HG02610 (cell line): ENCODE measurements around the gene CLEC4G.
A peak's percentile ranks its signal among the peaks of the same experiment; 100 is the strongest.

Experiments
- ATAC-seq: cut with Tn5 transposase; IDR thresholded peaks from one replicate; pipeline ENCODE4 v1.9.1; 2021; ENCODE audit warnings: mild to moderate bottlenecking, moderate library complexity; ENCODE audit not compliant: unreplicated experiment

Gene CLEC4G

DNA sequence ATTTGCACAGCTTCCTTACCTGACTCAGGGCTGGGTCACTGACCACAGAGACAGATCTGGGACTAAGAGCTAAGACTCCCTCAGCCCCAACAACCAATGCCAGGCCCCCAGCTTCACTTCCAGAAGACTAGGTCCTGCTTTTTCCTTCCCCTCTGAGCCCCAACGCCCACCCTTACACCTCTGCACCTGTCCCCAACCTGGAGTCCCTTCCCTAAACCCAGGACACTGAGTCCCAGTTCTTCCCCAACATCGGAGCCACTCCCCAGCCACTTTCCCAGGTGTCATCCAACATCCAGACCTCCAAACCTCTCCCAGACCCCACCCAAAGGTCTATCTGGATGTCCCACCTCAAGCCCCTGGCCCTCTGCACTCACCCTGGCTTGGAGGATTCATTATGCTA is 32.9 kb downstream of the CLEC4G start:
- no peak for ATAC-seq

DNA sequence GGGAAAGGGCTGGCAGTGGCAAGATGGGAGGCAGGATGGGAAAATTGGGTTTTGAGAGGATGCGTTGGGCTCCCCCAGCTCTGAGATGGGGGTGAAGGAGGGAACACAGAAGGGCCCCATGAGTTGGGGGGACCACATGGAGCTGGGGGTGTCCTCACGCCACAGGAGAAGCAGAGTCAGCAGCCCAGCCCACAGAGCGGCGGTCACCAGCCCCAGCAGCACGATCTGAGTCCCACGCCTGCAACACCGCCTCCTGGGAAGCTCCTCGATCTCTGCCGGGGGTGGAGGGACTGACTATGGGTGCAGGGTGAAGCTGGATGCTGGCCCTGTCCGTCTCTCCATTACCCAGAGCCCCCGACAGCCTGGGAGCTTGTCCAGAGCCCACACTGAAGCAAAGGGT is 33.3 kb downstream of the CLEC4G start:
- no peak for ATAC-seq

DNA sequence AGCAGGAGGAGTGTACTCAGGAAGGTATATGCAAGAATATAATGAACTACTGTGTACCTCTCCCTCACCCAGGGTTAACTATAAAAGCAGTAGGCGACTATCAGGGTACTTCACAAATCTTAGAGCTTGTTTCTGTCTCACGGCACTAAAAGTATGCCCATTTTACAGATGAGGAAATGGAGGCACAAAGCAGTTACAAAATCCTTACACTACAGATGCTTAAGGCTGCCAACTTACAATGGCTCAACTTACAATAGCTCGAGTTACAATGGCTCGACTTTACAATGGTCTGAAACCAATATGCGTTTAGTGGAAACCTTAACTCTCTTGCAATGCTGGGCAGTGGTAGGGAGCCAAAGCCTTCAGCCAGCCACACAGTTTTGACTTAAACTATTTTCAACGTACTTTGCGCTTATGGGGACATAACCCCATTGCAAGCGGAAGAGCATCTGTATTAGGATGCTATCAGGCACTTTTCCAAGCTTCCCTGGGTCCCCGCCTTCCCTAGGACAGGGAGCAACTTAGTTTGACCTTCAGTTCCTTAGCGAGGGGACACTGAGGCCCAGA is 34.1 kb downstream of the CLEC4G start:
- ATAC-seq: no peak

DNA sequence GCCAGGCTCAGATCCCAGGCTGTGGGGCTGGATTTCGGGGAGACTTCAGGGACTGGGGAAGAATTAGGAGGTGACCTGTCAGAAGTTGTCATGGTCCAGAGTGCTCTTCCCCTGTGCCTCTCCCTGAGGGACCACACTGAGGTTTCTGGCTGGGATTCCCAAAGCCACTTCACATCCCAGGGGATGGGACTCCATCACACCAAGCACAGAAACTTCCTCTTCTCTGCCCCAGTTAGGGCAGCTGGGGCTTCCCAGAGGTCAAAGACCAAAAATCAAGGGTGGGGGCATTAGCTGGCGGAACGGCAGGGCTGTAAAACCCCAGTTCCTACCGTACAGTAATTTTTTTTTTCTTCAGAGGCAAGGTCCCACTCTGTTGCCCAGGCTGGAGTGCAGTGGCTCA is 37.4 kb downstream of the CLEC4G start:
- no peak for ATAC-seq

DNA sequence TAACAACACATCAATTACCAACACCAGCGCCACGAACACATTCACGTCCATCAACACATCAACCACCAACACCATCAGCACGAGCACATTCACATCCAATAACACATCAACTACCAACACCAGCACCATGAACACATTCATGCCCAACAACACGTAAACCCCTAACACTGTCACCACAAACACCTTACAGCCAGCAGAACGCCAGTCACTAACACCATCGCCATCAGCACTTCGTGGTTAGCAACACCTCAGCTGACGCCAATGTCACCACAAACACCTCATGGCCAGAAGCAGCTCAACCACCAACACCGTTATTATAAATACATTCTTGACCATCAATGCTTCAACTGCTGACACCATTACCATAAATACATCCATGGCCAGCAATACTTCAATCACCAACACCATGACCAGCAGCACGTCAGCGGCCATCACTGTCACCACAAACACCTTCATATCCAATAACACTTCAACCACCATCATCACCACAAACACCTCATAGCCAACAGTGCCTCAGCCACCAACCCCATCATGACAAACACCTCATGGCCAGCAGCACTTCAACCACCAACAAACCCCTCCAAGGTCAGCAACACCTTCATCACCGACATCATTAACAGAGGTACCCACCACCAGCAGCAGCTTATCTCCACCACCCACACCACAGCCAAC is 39.4 kb downstream of the CLEC4G start:
- no peak for ATAC-seq

DNA sequence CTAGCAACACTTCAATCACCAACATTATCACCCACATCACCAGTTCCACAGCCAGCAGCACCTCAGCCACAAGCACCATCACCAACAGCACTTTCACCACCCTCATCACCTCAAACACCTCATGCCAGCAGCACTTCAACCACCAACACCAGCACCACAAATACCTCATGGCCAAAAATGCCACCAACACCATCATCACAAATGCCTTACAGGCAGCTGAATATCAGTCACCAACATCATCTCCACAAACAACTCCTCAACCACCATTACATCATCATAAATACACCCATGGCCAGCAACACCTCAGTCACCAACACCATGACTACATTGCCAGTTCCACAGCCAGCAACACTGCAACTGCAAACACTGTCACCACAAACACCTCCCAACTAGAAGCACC is 40.4 kb downstream of the CLEC4G start:
- ATAC-seq: no peak

DNA sequence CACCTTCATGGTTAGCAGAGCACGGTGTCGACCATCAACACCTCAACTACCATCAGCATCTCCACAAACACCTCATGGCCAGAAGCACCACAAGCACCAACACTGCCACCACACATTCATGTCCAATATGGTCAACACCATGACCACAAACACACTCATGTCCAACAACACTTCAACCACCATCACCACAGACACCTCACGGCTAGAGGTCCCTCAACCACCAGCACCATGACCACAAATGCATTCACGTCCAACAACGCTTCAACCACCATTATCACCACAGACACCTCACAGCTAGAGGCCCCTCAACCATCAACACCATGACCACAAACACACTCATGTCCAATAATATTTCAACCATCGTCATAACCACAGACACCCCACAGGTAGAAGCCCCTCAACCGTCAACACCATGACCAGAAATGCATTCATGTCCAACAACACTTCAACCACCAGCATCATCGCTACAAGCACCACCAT is 41.1 kb downstream of the CLEC4G start:
- ATAC-seq: no peak

DNA sequence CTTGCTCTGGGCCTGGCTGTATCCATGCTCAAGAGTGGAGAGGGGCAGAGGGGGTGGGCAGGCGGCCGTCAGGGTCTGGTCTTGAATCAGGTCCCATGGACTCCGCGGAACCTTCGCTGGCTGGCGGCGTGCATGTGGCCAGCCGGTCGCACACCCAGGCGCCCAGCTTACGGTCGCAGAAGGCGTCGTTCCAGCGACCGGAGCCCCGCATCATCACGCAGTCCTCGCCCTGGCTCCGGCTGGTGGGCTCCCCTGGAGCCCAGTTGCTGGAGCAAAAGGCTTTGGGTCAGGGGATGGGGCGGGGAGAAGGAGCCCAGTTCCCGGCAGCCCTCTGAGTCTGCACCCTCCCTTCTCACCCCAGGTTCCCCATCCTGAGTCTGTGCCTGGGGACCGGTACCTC is 42.7 kb downstream of the CLEC4G start:
- ATAC-seq: no peak

DNA sequence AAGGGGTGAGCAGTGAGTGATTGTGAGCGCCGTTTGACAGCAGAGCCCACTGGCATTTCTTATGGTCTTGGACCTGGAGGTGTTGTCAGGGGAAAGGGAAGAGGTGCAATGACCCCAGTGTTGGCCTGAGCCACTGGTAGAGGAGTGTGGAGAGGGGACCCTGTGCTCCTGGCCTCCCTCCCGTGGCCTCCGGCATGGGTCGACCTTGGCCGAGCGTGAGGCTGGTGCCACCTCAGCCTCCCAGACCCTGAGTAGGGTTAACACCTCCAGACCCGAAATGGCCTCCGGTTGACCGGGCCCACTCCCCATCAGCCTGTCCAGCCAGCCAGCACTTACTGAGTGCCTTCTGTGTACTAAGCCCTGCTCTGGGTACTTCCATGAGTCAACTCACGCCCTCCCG is 44.7 kb downstream of the CLEC4G start:
- ATAC-seq: no peak

DNA sequence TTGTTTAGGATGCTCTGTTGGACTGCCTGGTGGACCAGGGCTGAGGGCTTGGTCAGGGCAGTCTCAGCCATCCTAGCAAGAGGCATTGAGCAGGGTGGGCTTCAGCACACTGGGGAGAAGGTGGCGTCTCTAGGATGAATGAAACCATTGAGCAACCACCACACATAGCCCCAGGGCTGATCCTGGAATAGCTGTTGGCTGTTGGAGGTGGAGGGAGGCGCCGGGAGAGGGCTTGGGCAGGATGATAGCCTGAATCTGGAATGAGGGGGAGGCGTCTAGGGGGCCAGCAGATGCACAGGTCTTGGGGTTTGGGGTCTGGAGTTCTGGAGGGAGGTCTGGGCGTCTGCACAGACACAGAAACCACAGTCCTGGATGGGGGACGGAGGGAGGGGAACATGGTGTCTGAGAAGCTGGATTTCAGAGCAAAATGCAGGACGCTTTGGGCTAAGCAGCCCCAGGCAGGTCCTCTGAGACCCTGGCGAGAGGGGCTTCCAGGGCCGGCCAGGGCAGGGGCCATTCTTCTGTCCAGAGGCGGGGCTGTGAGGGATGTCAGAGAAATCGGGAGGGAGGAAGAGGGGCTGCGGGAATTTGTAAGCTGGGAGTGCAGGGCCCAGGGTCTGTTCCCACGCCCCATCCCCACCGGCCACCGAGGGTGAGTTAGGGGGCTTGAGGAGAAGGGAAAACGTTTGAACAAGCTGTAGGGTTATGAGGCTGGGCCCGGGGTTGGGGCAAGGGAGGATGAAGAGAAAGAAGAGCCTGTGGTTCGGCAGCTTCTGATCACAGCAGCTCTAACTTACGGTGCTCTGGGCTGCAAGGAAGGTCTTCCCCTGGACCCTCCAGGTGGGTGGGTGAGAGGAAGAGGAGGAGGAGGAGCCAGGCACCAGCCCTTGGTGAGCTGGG is 46.1 kb downstream of the CLEC4G start:
- no peak for ATAC-seq

DNA sequence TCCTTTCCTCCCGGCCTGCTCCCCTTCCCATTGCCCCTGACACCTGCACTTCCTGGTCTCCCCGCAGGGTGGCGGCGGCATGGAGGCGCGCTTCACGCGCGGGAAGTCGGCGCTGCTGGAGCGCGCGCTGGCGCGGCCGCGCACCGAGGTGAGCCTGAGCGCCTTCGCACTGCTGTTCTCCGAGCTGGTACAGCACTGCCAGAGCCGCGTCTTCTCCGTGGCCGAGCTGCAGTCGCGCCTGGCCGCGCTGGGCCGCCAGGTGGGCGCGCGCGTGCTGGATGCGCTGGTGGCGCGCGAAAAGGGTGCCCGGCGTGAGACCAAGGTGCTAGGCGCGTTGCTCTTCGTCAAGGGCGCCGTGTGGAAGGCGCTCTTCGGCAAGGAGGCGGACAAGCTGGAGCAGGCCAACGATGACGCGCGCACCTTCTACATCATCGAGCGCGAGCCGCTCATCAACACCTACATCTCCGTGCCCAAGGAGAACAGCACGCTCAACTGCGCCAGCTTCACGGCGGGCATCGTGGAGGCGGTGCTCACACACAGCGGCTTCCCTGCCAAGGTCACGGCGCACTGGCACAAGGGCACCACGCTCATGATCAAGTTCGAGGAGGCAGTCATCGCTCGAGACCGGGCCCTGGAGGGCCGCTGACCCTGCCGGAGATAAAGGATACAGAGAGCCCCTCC is 49.6 kb downstream of the CLEC4G start:
- no peak for ATAC-seq

DNA sequence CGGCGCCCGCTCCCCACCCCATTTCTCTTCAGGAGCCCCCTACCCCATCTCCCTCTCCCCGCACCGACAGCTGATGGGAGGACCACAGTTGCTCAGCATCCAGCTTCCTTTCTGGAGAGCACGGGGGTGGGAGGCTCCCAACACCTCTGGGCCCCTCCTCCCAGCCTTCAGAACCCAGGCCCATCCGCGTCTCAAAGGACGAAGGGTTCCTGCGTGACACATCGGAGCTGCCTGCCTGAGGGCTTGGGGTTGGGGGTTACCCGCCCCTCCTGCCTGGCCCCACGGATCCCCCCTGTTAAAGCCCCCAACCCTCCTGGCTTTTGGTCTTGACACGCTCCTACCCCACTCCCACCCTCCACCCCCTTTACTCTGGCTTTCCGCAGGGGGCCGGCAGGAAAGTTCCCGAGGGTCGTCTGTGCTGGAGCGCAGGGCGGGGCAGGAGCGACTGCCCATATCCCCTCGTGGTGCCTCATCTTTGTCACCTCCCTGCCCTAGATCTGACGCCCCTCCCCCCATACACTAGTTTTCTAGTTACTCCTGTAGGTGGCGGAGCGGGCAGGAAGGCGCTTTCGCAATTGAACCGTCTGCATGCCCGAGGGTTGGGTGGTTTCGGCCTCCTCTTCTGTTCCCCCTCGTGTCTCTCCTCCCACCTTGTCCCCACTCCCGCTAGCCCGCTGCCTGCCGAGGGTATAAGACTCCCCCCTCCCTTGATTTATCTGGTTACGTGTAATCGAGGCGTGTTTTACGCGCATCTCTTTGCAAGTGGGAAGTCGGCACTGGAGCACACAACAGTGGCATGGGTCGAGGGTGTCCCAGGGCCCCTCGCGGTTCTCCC is 50.4 kb downstream of the CLEC4G start:
- ATAC-seq: no peak

DNA sequence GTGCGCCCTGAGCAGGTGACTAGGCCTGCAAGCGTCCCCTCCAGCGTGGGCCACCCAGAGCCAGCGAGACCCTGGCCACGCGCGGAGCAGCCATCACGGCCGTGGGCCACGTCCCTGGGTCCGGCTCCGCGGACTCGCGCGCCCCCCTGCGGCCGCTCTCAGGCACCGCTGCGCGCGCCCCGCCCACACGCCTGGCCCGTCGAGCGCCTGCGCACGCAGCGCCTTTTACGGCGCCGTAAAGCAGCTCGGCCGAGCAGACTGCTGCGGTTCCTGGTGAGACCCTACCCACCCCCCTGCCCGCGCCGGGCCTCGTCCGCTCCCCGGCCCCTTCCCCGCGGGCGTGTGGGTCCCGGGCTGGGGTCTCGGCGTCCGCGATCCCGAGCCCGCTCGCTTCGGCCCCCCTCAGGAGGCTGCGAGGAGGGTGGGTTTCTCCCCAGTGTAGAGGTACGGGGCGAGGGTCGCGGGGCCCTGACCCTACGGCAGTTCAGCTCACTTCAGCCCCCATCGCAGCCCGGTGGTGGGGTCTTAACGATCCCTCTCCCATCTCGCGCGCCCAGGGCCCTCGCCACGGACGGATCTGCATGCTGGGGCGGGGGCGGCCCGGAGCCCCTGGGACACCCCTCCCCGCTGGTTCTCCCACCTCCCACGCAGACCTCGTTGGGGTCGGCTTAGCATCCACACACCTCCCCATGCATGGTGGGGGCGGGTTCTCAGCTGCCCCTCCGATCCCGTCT is 51.1 kb downstream of the CLEC4G start, which contains the start of gene TRAPPC5:
TRAPPC5 (plus strand) TSS at position 228 of the 734 bp plus-strand sequence. CDS start 1,421 bp downstream, outside the sequence.
- ATAC-seq: peak; percentile 47

DNA sequence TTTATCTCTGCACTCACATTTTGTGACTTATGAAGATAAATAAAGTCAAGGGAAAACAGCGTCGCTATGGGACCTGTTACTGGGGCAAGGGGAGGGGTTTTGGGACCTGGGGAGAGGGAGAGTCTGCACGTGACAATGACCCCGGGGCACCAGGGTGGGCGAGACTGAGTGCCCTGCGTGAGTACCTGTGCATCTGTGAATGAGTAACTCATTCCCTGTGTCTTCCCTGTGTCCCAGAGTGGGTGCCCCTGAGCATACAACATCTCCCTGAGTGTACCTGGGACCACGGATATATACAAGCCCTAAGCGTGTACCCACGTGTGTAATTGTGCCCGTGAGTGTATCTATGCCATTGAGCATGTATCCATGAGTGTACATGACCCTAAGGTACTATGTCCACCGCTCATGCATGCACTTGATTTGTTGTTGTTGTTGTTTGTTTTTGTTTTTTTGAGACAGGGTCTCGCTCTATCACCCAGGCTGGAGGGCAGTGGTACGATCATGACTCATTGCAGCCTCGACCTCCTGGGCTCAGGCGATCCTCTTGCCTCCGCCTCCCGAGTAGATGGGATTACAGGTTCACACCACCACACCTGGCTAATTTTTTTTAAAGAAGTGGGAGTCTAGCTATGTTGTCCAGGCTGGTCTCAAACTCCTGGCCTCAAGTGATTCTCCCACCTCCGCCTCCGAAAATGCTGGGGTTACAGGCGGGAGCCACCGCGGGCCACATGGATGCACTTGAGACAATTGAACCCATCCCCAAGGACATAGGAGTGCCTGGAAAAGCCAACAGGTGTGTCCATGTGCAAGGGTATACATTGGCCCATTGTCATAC is 51.9 kb downstream of the CLEC4G start:
- ATAC-seq: no peak

DNA sequence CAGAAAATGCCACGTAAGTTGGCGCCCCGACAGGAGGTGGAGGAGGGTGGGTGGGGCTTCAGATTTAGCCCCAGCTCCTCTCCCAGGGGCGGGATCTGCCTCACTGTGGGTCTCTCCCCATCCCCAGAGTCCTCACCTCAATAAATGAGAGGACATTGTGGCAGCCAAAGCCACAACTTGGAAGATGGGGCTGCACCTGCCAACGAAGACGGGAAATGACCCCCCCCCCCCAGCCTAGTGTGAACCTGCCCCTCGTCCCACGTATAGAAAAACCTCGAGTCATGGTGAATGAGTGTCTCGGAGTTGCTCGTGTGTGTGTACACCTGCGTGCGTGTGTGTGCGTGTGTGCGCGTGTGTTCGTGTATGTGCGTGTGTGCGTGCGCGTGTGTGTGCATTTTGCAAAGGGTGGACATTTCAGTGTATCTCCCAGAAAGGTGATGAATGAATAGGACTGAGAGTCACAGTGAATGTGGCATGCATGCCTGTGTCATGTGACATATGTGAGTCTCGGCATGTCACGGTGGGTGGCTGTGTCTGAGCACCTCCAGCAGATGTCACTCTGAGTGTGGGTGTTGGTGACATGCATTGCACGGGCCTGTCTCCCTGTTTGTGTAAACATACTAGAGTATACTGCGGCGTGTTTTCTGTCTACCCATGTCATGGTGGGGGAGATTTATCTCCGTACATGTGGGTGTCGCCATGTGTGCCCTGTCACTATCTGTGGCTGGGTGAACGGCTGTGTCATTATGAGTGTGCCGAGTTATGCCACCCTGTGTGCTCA is 52.7 kb downstream of the CLEC4G start:
- no peak for ATAC-seq
